A673 (cell line): Measurements from ENCODE around the gene FAM50B. TPM values are rescaled to one million over a fixed set of nuclear protein-coding genes. Genes with fewer than 3 reads are reported as not detected.

ENCODE experiments used
- BruUV-seq: library from RNA; stranded (reverse); fragments of 400-500 nt; replicated peaks from 2 replicates; lab custom pipeline; 2021; lab: Mats Ljungman, UMichigan
- CTCF ChIA-PET: fragments of 300-600 bp; sonication (Branson Sonifier 250); formaldehyde crosslinking; loops from one replicate; lab custom pipeline; 2022; ENCODE audit warnings: antibody characterized with exemption; lab: Charles Lee
- POLR2A ChIA-PET: fragments of 300-600 bp; sonication (Branson Sonifier 250); formaldehyde crosslinking; loops from one replicate; lab custom pipeline; 2022; ENCODE audit warnings: antibody characterized with exemption; ENCODE audit not compliant: low non-redundant PET; lab: Charles Lee
- DNase-seq: peaks from one replicate; pipeline ENCODE4 v3.0.0-alpha.2; 2015; ENCODE audit warnings: low spot score
- H3K27ac ChIP-seq: fragments of 200-600 bp; sonication (generic); 2 replicates; pipeline ENCODE4 v1.5.1; 2016; ENCODE audit warnings: mixed run types, low read depth, mild to moderate bottlenecking, mixed read lengths, antibody characterized with exemption, low read length; ENCODE audit not compliant: poor library complexity, severe bottlenecking
- H3K27me3 ChIP-seq: fragments of 200-600 bp; sonication (generic); replicated peaks from 2 replicates; pipeline ENCODE4 v1.6.1; 2017; ENCODE audit warnings: mixed run types, low read depth, mild to moderate bottlenecking, mixed read lengths, antibody characterized with exemption, low read length; ENCODE audit not compliant: insufficient read depth, poor library complexity
- H3K36me3 ChIP-seq: fragments of 200-600 bp; sonication (generic); 2 replicates; pipeline ENCODE4 v1.6.1; 2016; ENCODE audit warnings: mixed run types, mild to moderate bottlenecking, mixed read lengths, antibody characterized with exemption, low read length; ENCODE audit not compliant: insufficient read depth, poor library complexity, severe bottlenecking
- H3K4me1 ChIP-seq: fragments of 200-600 bp; sonication (generic); 2 replicates; pipeline ENCODE4 v1.6.1; 2017; ENCODE audit warnings: mixed run types, mild to moderate bottlenecking, mixed read lengths, antibody characterized with exemption, low read length; ENCODE audit not compliant: insufficient read depth, poor library complexity, severe bottlenecking
- H3K4me3 ChIP-seq: fragments of 200-600 bp; sonication (generic); 2 replicates; pipeline ENCODE4 v1.5.1; 2016; ENCODE audit warnings: low read depth, mixed run types, mild to moderate bottlenecking, mixed read lengths, low read length; ENCODE audit not compliant: poor library complexity, severe bottlenecking
- H3K9me3 ChIP-seq: fragments of 200-600 bp; sonication (generic); 2 replicates; pipeline ENCODE4 v1.6.1; 2016; ENCODE audit warnings: mixed run types, low read depth, mild to moderate bottlenecking, mixed read lengths, antibody characterized with exemption, low read length; ENCODE audit not compliant: poor library complexity, severe bottlenecking
- EZH2 ChIP-seq: fragments of 200-600 bp; sonication (generic); IDR thresholded peaks from 2 replicates; pipeline ENCODE4 v1.6.1; 2017; ENCODE audit warnings: borderline replicate concordance, low read depth, mild to moderate bottlenecking, mixed read lengths, antibody characterized with exemption, low read length; ENCODE audit not compliant: poor library complexity, severe bottlenecking
- intact Hi-C: fragments of 100-400 bp; cut with micrococcal nuclease; formaldehyde crosslinking; loops from one replicate; pipeline ENCODE4 v1.10.0; 2022; ENCODE audit not compliant: unreplicated experiment
- total RNA-seq: library from RNA; stranded (reverse); gene quantifications from 2 replicates; pipeline ENCODE4 v1.2.3, GENCODE V29; 2021
- TF ChIP-seq, protein P1 (sequence below): fragments of 300-800, 200-600 bp; sonication (generic); conservative IDR thresholded peaks from 2 replicates; pipeline ENCODE4 v1.5.1; 2017; ENCODE audit warnings: low read depth, mild to moderate bottlenecking, antibody characterized with exemption, low read length, moderate library complexity, mixed read lengths

Gene FAM50B
- total RNA-seq, 1 experiment from 2014 or later = 10.1 TPM

DNA sequence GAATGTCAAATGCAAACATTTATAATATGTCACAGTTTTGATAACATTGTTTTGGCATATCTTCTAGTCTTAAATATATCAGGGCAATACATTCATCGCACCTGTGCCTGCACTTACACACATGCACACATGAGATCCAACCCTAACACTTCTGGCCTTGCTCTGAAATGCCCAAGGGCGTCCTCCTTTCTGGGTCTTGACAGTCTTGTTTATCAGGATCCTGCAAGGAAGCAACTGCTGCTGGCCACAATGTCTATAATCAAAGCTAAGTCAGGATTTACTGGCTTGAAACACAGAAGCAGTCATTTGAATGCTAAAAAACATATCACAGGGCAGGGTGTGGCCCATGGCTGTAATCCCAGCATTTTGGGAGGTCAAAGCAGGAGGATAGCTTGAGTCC, 32.9 kb upstream of the FAM50B start:
- ChIA-PET CTCF (no interaction called here), POLR2A (no interaction called here)
- intact Hi-C loops = no loop called here
- H3K4me3 ChIP-seq = no peak overlapping the region
- TF ChIP-seq EZH2 = no peak
- TF ChIP-seq, protein P1, sequence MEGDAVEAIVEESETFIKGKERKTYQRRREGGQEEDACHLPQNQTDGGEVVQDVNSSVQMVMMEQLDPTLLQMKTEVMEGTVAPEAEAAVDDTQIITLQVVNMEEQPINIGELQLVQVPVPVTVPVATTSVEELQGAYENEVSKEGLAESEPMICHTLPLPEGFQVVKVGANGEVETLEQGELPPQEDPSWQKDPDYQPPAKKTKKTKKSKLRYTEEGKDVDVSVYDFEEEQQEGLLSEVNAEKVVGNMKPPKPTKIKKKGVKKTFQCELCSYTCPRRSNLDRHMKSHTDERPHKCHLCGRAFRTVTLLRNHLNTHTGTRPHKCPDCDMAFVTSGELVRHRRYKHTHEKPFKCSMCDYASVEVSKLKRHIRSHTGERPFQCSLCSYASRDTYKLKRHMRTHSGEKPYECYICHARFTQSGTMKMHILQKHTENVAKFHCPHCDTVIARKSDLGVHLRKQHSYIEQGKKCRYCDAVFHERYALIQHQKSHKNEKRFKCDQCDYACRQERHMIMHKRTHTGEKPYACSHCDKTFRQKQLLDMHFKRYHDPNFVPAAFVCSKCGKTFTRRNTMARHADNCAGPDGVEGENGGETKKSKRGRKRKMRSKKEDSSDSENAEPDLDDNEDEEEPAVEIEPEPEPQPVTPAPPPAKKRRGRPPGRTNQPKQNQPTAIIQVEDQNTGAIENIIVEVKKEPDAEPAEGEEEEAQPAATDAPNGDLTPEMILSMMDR = no peak
- H3K27ac ChIP-seq = no peak overlapping the region
- DNase-seq = no peak
- H3K9me3 ChIP-seq = no peaks in the 10 kb centered on the region
- H3K4me1 ChIP-seq = peaks cover 7% of the 10 kb centered on the region
- no peaks in the 10 kb centered on the region for H3K27me3 ChIP-seq
- no peaks in the 10 kb centered on the region for H3K36me3 ChIP-seq
- BruUV-seq = no TSS peak

DNA sequence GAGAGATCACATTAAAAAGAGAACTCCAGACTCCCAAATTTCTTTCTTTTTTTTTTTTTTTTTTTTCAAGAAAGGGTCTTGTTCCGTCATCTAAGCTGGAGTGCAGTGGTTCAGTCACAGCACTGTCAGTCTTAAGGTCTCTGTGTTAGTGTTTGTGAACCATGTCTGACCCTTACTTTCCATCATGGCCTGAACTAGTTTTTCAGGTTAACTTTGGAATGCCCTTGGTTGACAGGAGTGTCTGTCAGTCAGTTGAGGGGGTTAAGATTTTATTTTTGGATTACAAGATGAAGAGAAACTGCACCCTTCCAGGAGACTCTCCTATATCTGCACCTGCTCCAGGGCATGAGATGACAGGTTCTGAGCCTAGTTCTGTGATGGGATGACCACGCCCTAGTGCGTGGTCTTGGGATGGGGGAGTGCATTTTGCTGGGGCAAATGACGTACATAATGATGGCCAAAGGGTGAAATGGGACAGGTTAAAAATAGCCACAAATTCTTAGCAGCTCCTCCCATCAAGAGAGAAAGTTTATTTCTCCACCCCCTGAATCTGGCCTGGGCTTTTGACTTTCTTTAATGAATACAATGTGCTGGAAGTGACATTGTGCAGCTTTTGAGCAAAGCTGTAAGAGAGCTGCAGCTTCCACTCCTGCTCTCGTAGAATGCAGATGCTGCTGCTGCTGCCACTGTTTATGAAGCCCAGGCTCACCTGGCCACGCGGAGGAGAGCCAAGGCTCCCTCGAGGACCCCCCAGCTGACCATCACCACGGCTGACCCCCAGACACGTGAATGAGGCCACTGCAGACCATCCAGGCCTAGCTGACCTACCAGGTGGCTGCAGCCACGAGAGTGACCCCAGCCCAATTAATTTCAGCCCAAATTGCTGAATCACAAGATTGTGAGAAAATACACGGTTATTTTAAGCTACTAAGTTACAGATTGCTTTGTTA, 29.7 kb upstream of the FAM50B start:
- no peak overlapping the region for H3K4me3 ChIP-seq
- H3K27ac ChIP-seq = no peak overlapping the region
- BruUV-seq = no TSS peak
- ChIA-PET CTCF (interaction anchor here (0.7 kb wide), 1 partner anchor 87 kb away, joined by 8 read pairs; no protein-coding TSS in a partner anchor), POLR2A (no interaction called here)
- H3K9me3 ChIP-seq = no peaks in the 10 kb centered on the region
- TF ChIP-seq, protein P1 = no peak
- TF ChIP-seq EZH2 = no peak
- no peaks in the 10 kb centered on the region for H3K36me3 ChIP-seq
- intact Hi-C loops = no loop called here
- H3K27me3 ChIP-seq = no peaks in the 10 kb centered on the region
- no peaks in the 10 kb centered on the region for H3K4me1 ChIP-seq
- no peak for DNase-seq

DNA sequence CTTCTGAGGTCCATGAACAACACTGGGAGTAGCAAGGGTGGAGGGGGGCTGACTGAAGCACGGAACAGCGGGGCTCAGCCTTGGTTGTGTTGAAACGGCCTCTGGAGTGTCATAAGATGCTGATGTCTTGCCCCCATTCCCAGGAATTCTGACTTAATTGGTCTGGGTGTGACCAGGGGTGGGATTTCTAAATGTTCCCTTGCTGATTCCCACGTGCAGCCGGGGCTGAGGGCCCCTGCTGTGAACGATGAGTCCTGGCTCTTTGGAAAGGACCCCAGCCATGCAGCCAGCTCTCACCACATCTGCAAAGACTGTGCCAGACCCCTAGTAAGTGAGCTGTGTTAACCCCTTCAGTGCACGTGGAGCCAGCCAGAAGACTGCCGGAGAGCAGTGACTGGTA, 28.6 kb upstream of the FAM50B start:
- intact Hi-C loops = no loop called here
- ChIA-PET POLR2A (interaction anchor here (0.6 kb wide), 1 partner anchor 300 kb away, joined by 3 read pairs; no protein-coding TSS in a partner anchor), CTCF (no interaction called here)
- Histone ChIP-seq H3K4me1 (peaks cover 5% of the 10 kb centered on the region), H3K27ac (no peak overlapping the region), H3K9me3 (no peaks in the 10 kb centered on the region), H3K4me3 (no peak overlapping the region), H3K36me3 (no peaks in the 10 kb centered on the region), H3K27me3 (no peaks in the 10 kb centered on the region)
- TF ChIP-seq, protein P1 = no peak
- TF ChIP-seq EZH2 = no peak
- DNase-seq = no peak
- BruUV-seq = no TSS peak
